GM21423 (cell line): ENCODE measurements around the gene ATP6V0A4.

Experiments used
- ATAC-seq: cut with Tn5 transposase; IDR thresholded peaks from one replicate; pipeline ENCODE4 v1.9.1; 2021; ENCODE audit warnings: mild to moderate bottlenecking, moderate library complexity; ENCODE audit not compliant: unreplicated experiment

The ATP6V0A4 gene

DNA sequence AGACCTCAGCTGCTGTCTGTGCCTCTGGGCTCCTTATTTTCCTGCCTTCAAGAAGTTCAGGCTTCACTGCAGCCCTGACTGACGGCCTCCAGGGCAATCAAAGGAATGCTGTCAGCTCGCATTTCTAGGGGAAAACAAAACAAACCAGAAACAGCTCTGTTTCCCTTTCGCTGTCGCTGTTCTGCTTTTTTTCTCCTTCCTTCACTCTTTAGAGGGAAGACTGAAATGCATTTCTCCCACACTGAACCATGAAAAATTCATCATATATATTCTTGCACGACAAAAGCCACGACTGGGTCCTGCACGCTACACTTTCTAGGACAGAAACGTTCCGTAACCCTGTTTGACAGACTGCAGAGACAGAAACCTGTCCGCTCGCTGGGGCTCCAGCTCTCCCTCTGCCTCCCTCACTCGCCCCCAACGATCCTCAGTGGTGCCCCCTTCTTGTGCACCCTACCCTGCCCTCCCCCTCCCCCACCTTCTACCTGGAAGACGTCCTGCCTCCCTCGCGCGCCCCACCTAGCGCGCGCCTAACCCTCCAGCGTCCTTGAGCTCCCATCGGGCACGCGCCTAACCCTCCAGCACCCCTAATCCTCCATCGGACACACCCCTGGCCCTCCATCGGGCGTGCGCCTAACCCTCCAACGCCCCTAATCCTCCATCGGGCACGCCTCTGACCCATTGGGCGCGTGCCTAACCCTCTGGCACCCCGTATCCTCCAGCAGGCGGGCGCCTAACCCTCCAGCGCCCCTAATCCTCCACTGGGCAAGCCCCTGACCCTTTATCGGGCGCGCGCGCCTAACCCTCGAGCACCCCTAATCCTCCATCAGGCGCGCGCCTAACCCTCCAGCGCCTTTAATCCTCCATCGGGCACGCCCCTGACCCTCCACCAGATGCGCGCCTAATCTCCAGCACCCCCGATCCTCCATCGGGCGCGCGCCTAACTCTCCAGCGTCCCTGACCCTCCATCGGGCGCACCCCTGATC lies 134.0 kb downstream of the ATP6V0A4 start:
- no peak for ATAC-seq

DNA sequence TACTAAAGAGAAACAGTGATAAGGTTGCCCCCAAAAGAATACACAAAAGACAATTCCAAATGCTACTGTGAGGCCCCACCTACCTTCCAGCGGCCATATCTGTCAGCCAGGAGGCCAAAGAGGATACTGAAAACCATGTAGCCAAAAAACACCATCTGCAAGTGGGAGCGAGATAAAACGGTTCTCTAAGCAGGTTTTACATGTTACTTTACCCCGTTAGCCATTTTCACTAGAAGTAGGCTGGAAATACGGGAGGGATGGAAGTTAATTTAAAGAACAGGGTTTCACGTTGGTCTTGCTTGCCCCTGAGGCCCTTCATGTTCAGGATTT lies 135.0 kb downstream of the ATP6V0A4 start:
- ATAC-seq = no peak

DNA sequence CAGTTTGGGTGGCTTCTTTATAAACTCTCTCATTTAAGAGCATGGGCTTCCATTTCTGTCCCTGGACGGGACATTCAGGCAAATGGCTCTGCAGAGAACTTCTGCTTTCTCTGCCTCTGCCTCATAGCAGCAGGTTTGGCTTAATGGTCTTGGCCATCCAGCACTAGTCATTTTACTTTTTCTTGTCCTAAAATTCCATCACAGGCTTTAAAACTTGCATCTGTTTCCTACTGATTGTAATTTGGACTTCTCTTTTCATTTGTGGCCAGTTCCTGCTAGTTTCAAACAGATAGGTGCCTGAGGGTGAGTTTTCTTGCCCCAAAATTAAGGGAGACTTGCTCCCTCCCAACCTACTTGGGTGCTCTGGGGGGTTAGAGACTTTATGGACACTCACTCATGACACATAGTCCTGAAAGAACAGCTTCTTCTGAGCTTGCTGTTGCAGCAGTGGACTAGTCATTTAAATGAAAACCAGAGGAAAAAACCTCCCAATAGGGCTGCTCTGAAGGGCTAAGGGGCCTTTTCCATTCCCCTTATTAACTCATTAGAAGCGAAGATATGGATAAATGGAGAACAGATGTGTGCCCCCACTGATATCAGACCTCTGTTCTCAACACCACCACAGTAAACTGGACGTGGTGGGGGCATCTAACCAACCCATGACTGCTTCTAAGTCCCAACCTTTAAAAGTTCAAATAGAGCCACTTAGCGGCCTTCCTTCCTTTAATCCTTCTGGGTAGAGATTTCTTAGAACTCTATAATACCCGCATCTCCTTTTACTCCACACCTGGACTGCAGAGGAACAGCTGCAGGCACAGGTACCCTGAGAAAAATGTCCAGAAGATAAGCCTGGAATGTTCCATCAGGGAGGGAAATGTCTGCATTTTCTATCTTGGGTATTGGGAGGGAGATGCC lies 135.7 kb downstream of the ATP6V0A4 start:
- ATAC-seq = no peak

DNA sequence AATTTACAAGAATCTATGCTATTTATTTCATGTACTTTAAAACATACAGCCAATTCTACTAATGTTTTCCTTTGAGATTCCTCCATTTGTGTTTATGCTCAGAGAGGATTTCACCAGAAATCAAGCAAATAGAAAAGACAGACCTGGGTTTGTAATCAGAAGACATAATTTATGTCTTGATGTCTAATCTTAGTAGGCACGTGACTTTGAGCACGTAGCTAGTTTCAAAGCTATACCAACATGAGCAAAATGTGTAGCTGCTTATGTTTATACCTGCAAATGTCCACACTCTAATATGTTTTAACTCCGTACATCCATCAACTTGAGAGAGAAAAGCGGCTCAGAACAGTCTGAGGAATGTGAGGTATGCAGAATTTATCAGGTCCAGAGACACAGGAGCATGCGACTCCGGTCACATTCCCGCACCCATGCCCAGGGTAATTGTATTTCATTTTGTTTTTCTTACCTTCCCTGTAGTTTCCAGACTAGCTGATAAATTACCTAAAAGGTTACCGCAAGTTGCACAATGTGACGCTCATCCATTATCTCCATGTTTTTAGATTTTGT lies 136.8 kb downstream of the ATP6V0A4 start:
- no peak for ATAC-seq

DNA sequence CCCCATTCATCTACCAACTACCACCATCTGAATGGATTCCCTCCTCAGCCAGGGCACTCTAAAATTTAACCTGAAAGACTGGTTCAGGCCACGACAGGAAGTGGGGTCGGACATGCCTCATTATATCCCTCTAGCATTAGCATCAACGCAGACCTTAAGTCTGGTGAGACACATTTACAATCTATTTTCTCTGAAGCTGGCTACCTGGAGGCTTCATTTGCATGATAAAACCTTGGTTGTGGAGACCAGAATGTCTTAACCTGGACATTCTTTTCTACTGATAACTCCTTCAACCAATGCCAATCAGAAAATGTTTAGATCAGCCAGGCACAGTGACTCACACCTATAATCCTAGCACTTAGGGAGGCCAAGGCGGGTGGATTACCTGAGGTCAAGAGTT lies 139.1 kb downstream of the ATP6V0A4 start:
- ATAC-seq = no peak

DNA sequence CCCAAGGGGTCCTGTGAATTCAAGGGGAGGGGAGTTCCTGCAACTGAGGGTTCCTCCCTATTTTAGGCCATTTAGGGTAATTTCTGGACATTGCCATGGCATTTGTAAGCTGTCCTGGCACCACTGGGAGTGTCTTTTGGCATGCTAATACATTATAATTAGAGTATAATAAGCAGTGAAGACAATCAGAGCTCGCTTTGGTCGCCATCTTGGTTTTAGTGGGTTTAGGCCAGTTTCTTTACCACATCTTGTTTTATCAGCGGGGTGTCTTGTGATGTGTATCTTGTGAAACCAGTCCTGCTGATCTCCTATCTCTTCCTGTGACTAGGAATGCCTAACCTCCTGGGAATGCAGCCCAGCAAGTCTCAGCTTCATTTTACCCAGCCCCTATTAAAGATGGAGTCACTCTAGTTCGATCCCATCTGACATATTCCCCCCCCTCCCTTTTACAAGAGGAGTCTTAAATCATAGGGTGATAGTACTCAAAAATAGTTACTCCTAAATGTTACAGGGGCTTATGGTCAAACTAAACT lies 140.1 kb downstream of the ATP6V0A4 start:
- no peak for ATAC-seq

DNA sequence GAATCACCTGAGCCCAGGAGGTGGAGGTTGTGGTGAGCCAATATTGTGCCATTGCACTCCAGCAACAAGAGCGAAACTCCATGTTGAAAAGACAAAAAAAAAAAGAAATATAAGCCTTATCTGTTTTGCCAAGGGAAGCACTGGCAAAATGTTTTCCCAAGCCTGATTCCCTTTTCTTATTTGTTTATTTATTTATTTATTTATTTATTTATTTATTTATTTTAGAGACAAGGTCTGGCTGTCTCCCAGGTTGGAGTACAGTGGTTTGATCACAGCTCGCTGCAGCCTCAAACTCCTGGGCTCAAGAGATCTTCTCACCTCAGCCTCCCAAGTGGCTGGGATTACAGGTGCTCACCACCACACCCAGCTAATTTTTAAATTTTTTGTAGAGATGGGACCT lies 141.0 kb downstream of the ATP6V0A4 start:
- no peak for ATAC-seq
